IMR-90 (cell line): ENCODE data around the gene SPATA31D4. TPM values are rescaled to one million over a fixed set of nuclear protein-coding genes. Genes with fewer than 3 reads are reported as not detected.

Experiments used
- ATAC-seq: fragments of 200-7000 bp; cut with Tn5 transposase; 2 replicates; pipeline ENCODE4 v1.9.1; 2020; ENCODE audit warnings: low read depth, mild to moderate bottlenecking, moderate library complexity
- BruUV-seq: library from RNA; stranded (reverse); fragments of 400-500 nt; replicated peaks from 2 replicates; lab custom pipeline; 2021; lab: Mats Ljungman, UMichigan
- CTCF ChIA-PET: fragments of 300-600 bp; formaldehyde crosslinking; extraction: SDS; loops from one replicate; lab custom pipeline; 2021; ENCODE audit warnings: antibody characterized with exemption; lab: Yijun Ruan, JAX
- POLR2A ChIA-PET: fragments of 300-600 bp; sonication (Branson Sonifier 250); formaldehyde crosslinking; loops from one replicate; lab custom pipeline; 2022; ENCODE audit warnings: antibody characterized with exemption; ENCODE audit not compliant: unreplicated experiment; lab: Charles Lee
- DNase-seq: peaks from one replicate; pipeline ENCODE4 v3.0.0; 2013
- H2AFZ ChIP-seq: replicated peaks from 2 replicates; pipeline ENCODE3; 2013; ENCODE audit warnings: low read length, mild to moderate bottlenecking; ENCODE audit not compliant: poor library complexity
- H2AK5ac ChIP-seq: 2 replicates; pipeline ENCODE4 v1.6.1; 2013; ENCODE audit warnings: low read depth, low read length, inconsistent platforms
- H2AK9ac ChIP-seq: replicated peaks from 2 replicates; pipeline ENCODE3; 2013; ENCODE audit warnings: mild to moderate bottlenecking, low read depth, low read length, moderate library complexity; ENCODE audit not compliant: poor library complexity
- H2BK120ac ChIP-seq: 2 replicates; pipeline ENCODE4 v1.6.1; 2013; ENCODE audit warnings: low read depth, low read length, inconsistent platforms
- H2BK15ac ChIP-seq: 3 replicates; pipeline ENCODE4 v1.6.1; 2013; ENCODE audit warnings: low read depth, low read length, inconsistent platforms
- H2BK20ac ChIP-seq: 2 replicates; pipeline ENCODE4 v1.6.1; 2013; ENCODE audit warnings: low read depth, mild to moderate bottlenecking, inconsistent platforms, low read length, moderate library complexity
- H2BK5ac ChIP-seq: 2 replicates; pipeline ENCODE4 v1.6.1; 2013; ENCODE audit warnings: mild to moderate bottlenecking, low read depth, low read length, inconsistent platforms; ENCODE audit not compliant: poor library complexity, severe bottlenecking
- H3K14ac ChIP-seq: replicated peaks from 2 replicates; pipeline ENCODE4 v1.6.1; 2013; ENCODE audit warnings: low read depth, low read length, inconsistent platforms
- H3K18ac ChIP-seq: 2 replicates; pipeline ENCODE4 v1.6.1; 2013; ENCODE audit warnings: low read depth, low read length, control low read depth
- H3K23ac ChIP-seq: 2 replicates; pipeline ENCODE4 v1.6.1; 2013; ENCODE audit warnings: low read depth, low read length, inconsistent platforms
- H3K27ac ChIP-seq: 2 replicates; pipeline ENCODE4 v1.5.1; 2013; ENCODE audit warnings: mild to moderate bottlenecking, control low read depth, low read length; ENCODE audit not compliant: insufficient read depth
- H3K27me3 ChIP-seq: 2 replicates; pipeline ENCODE4 v1.6.1; 2013; ENCODE audit warnings: low read length; ENCODE audit not compliant: control insufficient read depth, insufficient read depth
- H3K36me3 ChIP-seq: 2 replicates; pipeline ENCODE4 v1.6.1; 2013; ENCODE audit warnings: low read length, mixed read lengths; ENCODE audit not compliant: control insufficient read depth, insufficient read depth
- H3K4ac ChIP-seq: 2 replicates; pipeline ENCODE4 v1.6.1; 2013; ENCODE audit warnings: low read depth, low read length, inconsistent platforms
- H3K4me1 ChIP-seq: 2 replicates; pipeline ENCODE4 v1.6.1; 2013; ENCODE audit warnings: low read length, mixed read lengths; ENCODE audit not compliant: control insufficient read depth, insufficient read depth
- H3K4me2 ChIP-seq: 2 replicates; pipeline ENCODE4 v1.6.1; 2013; ENCODE audit warnings: low read depth, mild to moderate bottlenecking, control low read depth, low read length, moderate library complexity
- H3K4me3 ChIP-seq: 2 replicates; pipeline ENCODE4 v1.5.1; 2013; ENCODE audit warnings: low read depth, mild to moderate bottlenecking, control low read depth, low read length, moderate library complexity; ENCODE audit not compliant: insufficient read depth
- H3K56ac ChIP-seq: 2 replicates; pipeline ENCODE4 v1.6.1; 2013; ENCODE audit warnings: low read length, inconsistent platforms; ENCODE audit not compliant: insufficient read depth; ENCODE audit errors: extremely low read depth
- H3K79me1 ChIP-seq, 2 experiments: 2 replicates each; pipeline ENCODE4 v1.6.1; 2013; ENCODE audit warnings: low read length in 2 of 2, inconsistent platforms in 1 of 2, low read depth in 1 of 2
- H3K9ac ChIP-seq: 2 replicates; pipeline ENCODE4 v1.6.1; 2013; ENCODE audit warnings: low read depth, low read length, control low read depth
- H3K9me1 ChIP-seq: 2 replicates; pipeline ENCODE4 v1.6.1; 2013; ENCODE audit warnings: low read length, inconsistent platforms; ENCODE audit not compliant: insufficient read depth
- H3K9me3 ChIP-seq: 2 replicates; pipeline ENCODE4 v1.6.1; 2013; ENCODE audit warnings: low read length; ENCODE audit not compliant: control insufficient read depth, insufficient read depth
- H4K20me1 ChIP-seq: 2 replicates; pipeline ENCODE4 v1.6.1; 2013; ENCODE audit warnings: low read length, inconsistent platforms; ENCODE audit not compliant: insufficient read depth
- H4K5ac ChIP-seq: 2 replicates; pipeline ENCODE4 v1.6.1; 2013; ENCODE audit warnings: mild to moderate bottlenecking, low read depth, low read length, control low read depth
- H4K8ac ChIP-seq, 2 experiments: 2 replicates each; pipeline ENCODE4 v1.6.1; 2013; ENCODE audit warnings: low read depth in 2 of 2, low read length in 2 of 2, control low read depth in 1 of 2, inconsistent platforms in 1 of 2
- H4K91ac ChIP-seq: 2 replicates; pipeline ENCODE4 v1.6.1; 2013; ENCODE audit warnings: low read depth, low read length, inconsistent platforms; ENCODE audit not compliant: insufficient read depth
- BHLHE40 ChIP-seq: fragments of 150-350 bp; IDR thresholded peaks from 2 replicates; pipeline ENCODE4 v1.6.1; 2016; ENCODE audit warnings: mild to moderate bottlenecking, low read depth, low read length
- CEBPB ChIP-seq: IDR thresholded peaks from 2 replicates; pipeline ENCODE4 v1.6.1; 2012; ENCODE audit warnings: low read depth, low read length, improper control_type of control experiment
- CHD1 ChIP-seq: IDR thresholded peaks from 2 replicates; pipeline ENCODE4 v1.6.1; 2012; ENCODE audit warnings: low read depth, low read length, improper control_type of control experiment
- ELK1 ChIP-seq: fragments of 150-350 bp; IDR thresholded peaks from 2 replicates; pipeline ENCODE4 v1.6.1; 2016; ENCODE audit warnings: low read depth, mild to moderate bottlenecking, low read length, moderate library complexity, borderline replicate concordance
- FOS ChIP-seq: fragments of 150-350 bp; IDR thresholded peaks from 2 replicates; pipeline ENCODE4 v1.6.1; 2016; ENCODE audit warnings: low read depth, low read length
- MAFK ChIP-seq: IDR thresholded peaks from 2 replicates; pipeline ENCODE4 v1.6.1; 2012; ENCODE audit warnings: low read depth, low read length, improper control_type of control experiment
- MAZ ChIP-seq: IDR thresholded peaks from 2 replicates; pipeline ENCODE4 v1.6.1; 2012; ENCODE audit warnings: low read depth, mild to moderate bottlenecking, low read length, improper control_type of control experiment, moderate library complexity, borderline replicate concordance
- MXI1 ChIP-seq: IDR thresholded peaks from 2 replicates; pipeline ENCODE4 v1.6.1; 2012; ENCODE audit warnings: low read depth, mild to moderate bottlenecking, low read length, moderate library complexity, borderline replicate concordance
- NFE2L2 ChIP-seq: fragments of 150-350 bp; IDR thresholded peaks from 2 replicates; pipeline ENCODE4 v1.6.1; 2016; ENCODE audit warnings: low read depth, mild to moderate bottlenecking, low read length
- POLR2A ChIP-seq: IDR thresholded peaks from 2 replicates; pipeline ENCODE4 v1.6.1; 2012; ENCODE audit warnings: mild to moderate bottlenecking, low read depth, low read length
- RAD21 ChIP-seq: IDR thresholded peaks from 2 replicates; pipeline ENCODE4 v1.6.1; 2012; ENCODE audit warnings: low read length, improper control_type of control experiment
- RCOR1 ChIP-seq: IDR thresholded peaks from 2 replicates; pipeline ENCODE4 v1.6.1; 2012; ENCODE audit warnings: mild to moderate bottlenecking, low read length, improper control_type of control experiment; ENCODE audit not compliant: insufficient replicate concordance
- RFX5 ChIP-seq: IDR thresholded peaks from 2 replicates; pipeline ENCODE4 v1.8.0; 2012; ENCODE audit warnings: low read depth, mild to moderate bottlenecking, low read length, moderate library complexity
- SMC3 ChIP-seq: fragments of 150-350 bp; IDR thresholded peaks from 2 replicates; pipeline ENCODE4 v1.6.1; 2016; ENCODE audit warnings: low read depth, mild to moderate bottlenecking, antibody characterized with exemption, low read length, moderate library complexity
- USF2 ChIP-seq: fragments of 150-350 bp; IDR thresholded peaks from 2 replicates; pipeline ENCODE4 v1.6.1; 2017; ENCODE audit warnings: mild to moderate bottlenecking, antibody characterized with exemption, low read length, low read depth
- WGBS, 2 experiments: methylation state at CpG; one replicate each; pipeline versions ENCODE4 v1.1.5 to v1.1.7; 2013; ENCODE audit warnings: missing lambda C conversion rate in 2 of 2; ENCODE audit not compliant: insufficient read length in 1 of 2; ENCODE audit errors: extremely low coverage in 2 of 2; 5-methylcytosine and 5-hydroxymethylcytosine counted together
- dilution Hi-C: fragments of 300-500 bp; cut with HindIII; formaldehyde crosslinking; loops from one replicate; pipeline ENCODE4 v1.14.3; 2018; ENCODE audit warnings: low sequenced_read_pairs; ENCODE audit not compliant: unreplicated experiment
- in situ Hi-C: fragments of 300-500 bp; cut with MboI; formaldehyde crosslinking; loops from 3 replicates; pipeline ENCODE4 v1.14.3; 2019; ENCODE audit warnings: low sequenced_read_pairs, inconsistent platforms, mixed read lengths
- intact Hi-C: fragments of 100-400 bp; cut with micrococcal nuclease; formaldehyde crosslinking; loops from 2 replicates; pipeline ENCODE4 v1.10.0; 2022
- polyA plus RNA-seq, 3 experiments: library from polyadenylated mRNA; depleted of rRNA; stranded (reverse); fragments of >200 nt; gene quantifications; 2 replicates each; pipeline ENCODE4 v1.2.3, GENCODE V29; 2012; ENCODE audit warnings: low replicate concordance in 1 of 3
- total RNA-seq: library from RNA; depleted of rRNA; stranded (reverse); fragments of >200 nt; gene quantifications from 2 replicates; pipeline ENCODE4 v1.2.3, GENCODE V29; 2012
- TF ChIP-seq, protein P1 (sequence below): conservative IDR thresholded peaks from 2 replicates; pipeline ENCODE4 v1.5.1; 2012; ENCODE audit warnings: mild to moderate bottlenecking, low read depth, low read length, improper control_type of control experiment

The SPATA31D4 gene
- total and polyA plus RNA-seq, 2 of the 4 experiments (the other 2 are of a cell fraction) = not detected

- Histone ChIP-seq H2BK20ac (no peak overlapping the region), H4K91ac (no peak overlapping the region), H3K27ac (no peak overlapping the region), H4K5ac (no peak overlapping the region), H4K8ac (no peak overlapping the region), H3K4me2 (no peak overlapping the region), H3K56ac (no peak overlapping the region), H2BK15ac (no peak overlapping the region), H3K4me1 (no peaks in the 10 kb centered on the region), H3K9me1 (no peaks in the 10 kb centered on the region), H3K79me1 (no peaks in the 10 kb centered on the region), H2BK5ac (no peak overlapping the region), H2AK5ac (no peak overlapping the region), H3K27me3 (no peaks in the 10 kb centered on the region), H4K20me1 (no peaks in the 10 kb centered on the region), H3K4me3 (no peak overlapping the region), H2AFZ (no peak overlapping the region), H3K9me3 (no peaks in the 10 kb centered on the region), H2AK9ac (no peak overlapping the region), H3K23ac (no peak overlapping the region), H2BK120ac (no peak overlapping the region), H3K4ac (no peak overlapping the region), H3K18ac (no peak overlapping the region), H3K14ac (no peak overlapping the region), H3K9ac (no peak overlapping the region), H3K36me3 (no peaks in the 10 kb centered on the region)
- no TSS peak for BruUV-seq
- CTCF ChIA-PET = no interaction called here
- DNase-seq = no peak
- WGBS, 2 experiments = 100% methylated on average over 2 of the region's 5 CpGs; no CpG with 5 or more reads in 1 of the 2 experiments
- in situ Hi-C loops = no loop called here
- dilution Hi-C loops = no loop called here
- TF ChIP-seq, protein P1, sequence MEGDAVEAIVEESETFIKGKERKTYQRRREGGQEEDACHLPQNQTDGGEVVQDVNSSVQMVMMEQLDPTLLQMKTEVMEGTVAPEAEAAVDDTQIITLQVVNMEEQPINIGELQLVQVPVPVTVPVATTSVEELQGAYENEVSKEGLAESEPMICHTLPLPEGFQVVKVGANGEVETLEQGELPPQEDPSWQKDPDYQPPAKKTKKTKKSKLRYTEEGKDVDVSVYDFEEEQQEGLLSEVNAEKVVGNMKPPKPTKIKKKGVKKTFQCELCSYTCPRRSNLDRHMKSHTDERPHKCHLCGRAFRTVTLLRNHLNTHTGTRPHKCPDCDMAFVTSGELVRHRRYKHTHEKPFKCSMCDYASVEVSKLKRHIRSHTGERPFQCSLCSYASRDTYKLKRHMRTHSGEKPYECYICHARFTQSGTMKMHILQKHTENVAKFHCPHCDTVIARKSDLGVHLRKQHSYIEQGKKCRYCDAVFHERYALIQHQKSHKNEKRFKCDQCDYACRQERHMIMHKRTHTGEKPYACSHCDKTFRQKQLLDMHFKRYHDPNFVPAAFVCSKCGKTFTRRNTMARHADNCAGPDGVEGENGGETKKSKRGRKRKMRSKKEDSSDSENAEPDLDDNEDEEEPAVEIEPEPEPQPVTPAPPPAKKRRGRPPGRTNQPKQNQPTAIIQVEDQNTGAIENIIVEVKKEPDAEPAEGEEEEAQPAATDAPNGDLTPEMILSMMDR = no peak
- no peak for TF ChIP-seq NFE2L2
- TF ChIP-seq RFX5 = no peak
- TF ChIP-seq MXI1 = no peak
- no peak for TF ChIP-seq RCOR1
- no peak for TF ChIP-seq CEBPB
- no peak for TF ChIP-seq RAD21
- TF ChIP-seq MAFK = no peak
- TF ChIP-seq POLR2A = no peak
- no peak for TF ChIP-seq BHLHE40
- TF ChIP-seq SMC3 = no peak
- no peak for TF ChIP-seq CHD1
- no peak for TF ChIP-seq ELK1
- TF ChIP-seq USF2 = no peak
- TF ChIP-seq FOS = no peak
- no peak for TF ChIP-seq MAZ
- intact Hi-C loops = no loop called here
- POLR2A ChIA-PET = no interaction called here
- ATAC-seq = no peak
Measured at GRCh38 chr9:81915801-81916505, 12.3 kb upstream of the SPATA31D4 start.
